Ectodermal cell (in vitro differentiated cells): ENCODE results near the gene TBXA2R.

Experiments used
- H3K27ac ChIP-seq: 2 replicates; pipeline ENCODE4 v1.7.0; 2013; ENCODE audit warnings: mild to moderate bottlenecking, low read depth, low read length; ENCODE audit not compliant: insufficient read depth, poor library complexity, severe bottlenecking
- H3K27me3 ChIP-seq: 2 replicates; pipeline ENCODE4 v1.7.0; 2013; ENCODE audit warnings: mild to moderate bottlenecking, low read length; ENCODE audit not compliant: insufficient read depth, control insufficient read depth, poor library complexity, severe bottlenecking
- H3K36me3 ChIP-seq: one replicate; pipeline ENCODE4 v1.7.0; 2013; ENCODE audit warnings: low read length; ENCODE audit not compliant: control insufficient read depth, insufficient read depth
- H3K4me1 ChIP-seq: one replicate; pipeline ENCODE4 v1.7.0; 2013; ENCODE audit warnings: low read length; ENCODE audit not compliant: control insufficient read depth, insufficient read depth
- H3K4me3 ChIP-seq: 2 replicates; pipeline ENCODE4 v1.7.0; 2013; ENCODE audit warnings: low read depth, low read length, control low read depth; ENCODE audit not compliant: insufficient read depth
- H3K9me3 ChIP-seq: 2 replicates; pipeline ENCODE4 v1.7.0; 2013; ENCODE audit warnings: mild to moderate bottlenecking, low read length, moderate library complexity; ENCODE audit not compliant: control insufficient read depth
- WGBS, 2 experiments: methylation state at CpG; one replicate each; pipeline ENCODE4 v1.1.7; 2013; ENCODE audit warnings: missing lambda C conversion rate in 2 of 2; 5-methylcytosine and 5-hydroxymethylcytosine counted together

Gene TBXA2R

DNA sequence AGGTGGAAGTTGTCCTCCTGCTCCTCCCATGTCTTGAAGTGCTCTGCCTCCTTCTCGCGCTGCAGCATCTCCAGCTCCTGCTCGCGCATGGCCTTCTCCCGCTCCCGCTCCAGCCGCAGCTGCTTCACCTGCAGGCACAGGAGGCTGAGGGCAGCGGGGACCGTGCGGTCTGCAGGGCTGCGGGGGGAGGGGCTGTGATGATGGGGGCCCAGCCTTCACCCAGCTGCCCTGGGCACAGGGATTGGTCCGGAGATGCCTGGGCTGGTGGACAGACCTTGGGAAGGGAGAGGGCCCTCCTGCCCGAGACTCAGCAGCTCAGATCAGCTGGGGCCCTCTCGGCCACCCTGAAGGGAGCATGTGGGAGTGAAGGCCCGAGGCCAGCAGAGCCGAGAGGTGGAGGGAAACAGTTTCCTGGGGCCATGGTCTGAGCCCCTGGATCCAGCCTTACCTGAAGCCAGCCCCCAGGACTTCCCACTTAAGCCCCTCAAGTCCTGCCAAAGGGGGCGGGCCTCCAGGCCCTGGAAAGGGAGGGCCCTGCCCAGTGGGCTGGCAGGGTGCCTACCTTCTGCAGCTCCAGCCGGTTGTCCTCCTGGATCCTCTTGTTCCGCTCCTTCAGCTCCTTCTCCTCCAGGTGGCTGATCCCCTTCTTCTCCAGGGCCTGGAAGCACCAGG, 13.6 kb upstream of the TBXA2R start:
- Histone ChIP-seq H3K36me3 (no peaks in the 10 kb centered on the region), H3K9me3 (no peaks in the 10 kb centered on the region), H3K4me3 (no peak overlapping the region), H3K4me1 (no peaks in the 10 kb centered on the region), H3K27me3 (no peaks in the 10 kb centered on the region), H3K27ac (no peak overlapping the region)
- WGBS, 2 experiments: 93 to 94% methylated on average over 19 of the region's 19 CpGs

DNA sequence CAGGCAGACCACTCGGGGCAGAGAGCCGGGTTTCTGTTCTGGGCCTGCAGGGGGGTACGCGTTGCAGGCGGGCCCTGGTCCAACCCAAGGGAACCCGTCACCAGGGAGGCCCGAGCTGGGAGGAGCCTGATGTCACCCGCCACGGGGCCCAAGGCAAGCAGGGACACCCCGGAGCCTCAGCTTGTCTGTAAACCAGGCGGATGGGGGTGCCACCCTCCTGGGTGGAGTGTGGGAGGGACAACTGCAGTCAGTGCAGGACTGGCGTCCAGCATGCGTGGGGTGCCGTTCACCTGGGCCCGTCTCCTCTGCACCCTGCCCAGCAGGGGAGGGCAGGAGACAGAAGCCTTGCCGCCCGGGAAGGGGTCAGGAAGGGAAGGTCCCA, 12.9 kb upstream of the TBXA2R start:
- 94 to 96% methylated on average over 17 of the region's 17 CpGs for WGBS, 2 experiments
- no peak overlapping the region for H3K27ac ChIP-seq
- no peaks in the 10 kb centered on the region for H3K9me3 ChIP-seq
- H3K27me3 ChIP-seq: no peaks in the 10 kb centered on the region
- no peaks in the 10 kb centered on the region for H3K36me3 ChIP-seq
- H3K4me1 ChIP-seq: no peaks in the 10 kb centered on the region
- no peak overlapping the region for H3K4me3 ChIP-seq

DNA sequence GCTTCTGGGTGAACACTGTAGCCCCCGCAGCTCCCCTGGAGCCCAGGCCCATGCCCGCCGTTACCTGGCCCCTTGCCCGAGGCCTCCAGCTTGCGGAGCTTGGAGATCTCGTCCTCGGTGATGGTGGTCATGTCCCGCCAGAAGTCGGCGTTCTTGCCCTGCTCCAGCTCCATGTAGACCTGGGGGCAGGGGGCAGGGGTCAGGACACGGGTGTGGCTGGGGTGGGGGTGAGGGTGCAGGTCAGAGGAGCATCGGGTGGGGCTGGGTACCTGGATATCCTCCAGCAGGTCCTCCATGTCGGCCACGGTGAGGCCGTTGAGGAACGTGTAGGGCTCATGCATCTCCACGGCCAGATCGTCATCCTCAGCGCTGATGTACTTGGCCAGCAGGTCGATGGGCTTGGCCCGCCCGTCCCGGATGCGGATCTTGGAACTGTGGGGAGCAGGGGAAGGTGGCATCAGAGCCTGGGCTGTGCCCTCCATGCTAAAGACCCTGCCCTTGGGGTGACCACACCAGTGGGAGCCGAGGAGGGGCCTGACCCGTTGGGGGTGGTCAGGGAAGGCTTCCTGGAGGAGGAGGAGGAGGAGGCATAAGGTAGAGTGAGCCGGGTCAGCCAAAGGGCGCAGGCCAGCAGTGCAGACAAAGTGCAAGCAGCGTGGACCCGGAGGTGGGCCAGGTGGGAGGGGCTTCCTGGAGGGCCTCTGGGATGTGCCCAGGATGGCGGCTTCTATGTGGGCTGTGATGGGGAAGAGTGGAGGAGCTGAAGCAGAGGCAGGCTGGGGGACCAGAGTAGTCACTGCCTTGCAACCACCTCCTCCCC, 12.3 kb upstream of the TBXA2R start:
- WGBS, 2 experiments: 96% methylated on average over 31 of the region's 31 CpGs
- no peaks in the 10 kb centered on the region for H3K4me1 ChIP-seq
- H3K27me3 ChIP-seq: no peaks in the 10 kb centered on the region
- no peak overlapping the region for H3K4me3 ChIP-seq
- no peak overlapping the region for H3K27ac ChIP-seq
- H3K9me3 ChIP-seq: no peaks in the 10 kb centered on the region
- H3K36me3 ChIP-seq: no peaks in the 10 kb centered on the region

DNA sequence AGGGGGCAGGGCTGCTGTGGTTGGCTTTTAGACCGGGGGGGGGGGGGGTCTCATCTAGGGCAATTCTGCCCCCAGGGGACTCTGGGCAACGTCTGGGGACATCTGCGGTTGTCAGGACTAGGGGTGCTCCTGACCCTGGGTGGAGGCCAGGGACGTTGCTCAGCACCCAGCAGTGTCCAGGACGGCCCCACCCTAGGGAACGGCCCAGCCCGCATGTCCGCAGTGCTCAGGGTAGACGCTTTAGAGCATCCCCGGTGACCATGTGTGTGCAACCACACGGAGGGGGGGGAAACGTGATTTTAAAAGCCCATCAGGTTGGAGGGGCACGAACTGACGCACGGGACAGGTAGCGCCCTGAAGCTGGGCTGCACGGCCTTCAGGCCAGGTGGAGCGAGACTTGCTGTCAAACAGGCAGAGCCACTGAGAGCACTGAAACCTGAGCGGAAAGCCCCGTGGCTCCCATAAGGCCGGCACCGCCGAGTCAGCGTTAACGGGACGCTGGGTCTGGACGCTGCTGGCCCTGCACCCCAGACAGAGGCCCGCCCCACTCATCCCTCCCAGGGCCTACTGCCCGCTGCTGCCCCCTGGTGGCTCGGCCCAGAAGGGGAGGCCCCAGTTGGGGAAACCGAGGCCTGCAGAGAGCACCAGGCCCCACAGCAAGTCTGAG, 11.6 kb upstream of the TBXA2R start:
- Histone ChIP-seq H3K9me3 (no peaks in the 10 kb centered on the region), H3K27me3 (no peaks in the 10 kb centered on the region), H3K4me1 (no peaks in the 10 kb centered on the region), H3K36me3 (no peaks in the 10 kb centered on the region), H3K4me3 (no peak overlapping the region), H3K27ac (no peak overlapping the region)
- 79% methylated on average over 31 of the region's 31 CpGs for WGBS, 2 experiments

DNA sequence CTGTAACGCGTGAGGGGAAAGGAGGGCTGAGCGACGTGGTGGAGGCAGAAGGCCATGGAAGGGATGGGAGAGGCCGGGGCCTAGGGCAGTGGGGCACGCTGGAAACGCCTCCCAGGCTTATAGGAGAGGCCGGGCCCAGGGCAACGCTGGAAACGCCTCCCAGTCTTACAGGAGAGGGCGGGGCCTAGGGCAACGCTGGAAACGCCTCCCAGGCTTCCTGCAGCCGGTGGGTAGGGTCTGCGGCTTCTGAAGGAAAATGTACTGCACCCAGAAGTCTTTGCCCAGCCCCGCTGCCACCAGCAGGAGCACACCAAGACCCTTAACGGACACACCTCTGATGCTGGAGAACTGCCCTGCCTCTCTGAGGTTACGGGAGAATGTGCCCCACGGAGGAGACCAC, 10.8 kb upstream of the TBXA2R start:
- no peaks in the 10 kb centered on the region for H3K27me3 ChIP-seq
- H3K9me3 ChIP-seq: no peaks in the 10 kb centered on the region
- H3K36me3 ChIP-seq: no peaks in the 10 kb centered on the region
- H3K27ac ChIP-seq: no peak overlapping the region
- no peak overlapping the region for H3K4me3 ChIP-seq
- H3K4me1 ChIP-seq: no peaks in the 10 kb centered on the region
- 79 to 81% methylated on average over 19 of the region's 19 CpGs for WGBS, 2 experiments

DNA sequence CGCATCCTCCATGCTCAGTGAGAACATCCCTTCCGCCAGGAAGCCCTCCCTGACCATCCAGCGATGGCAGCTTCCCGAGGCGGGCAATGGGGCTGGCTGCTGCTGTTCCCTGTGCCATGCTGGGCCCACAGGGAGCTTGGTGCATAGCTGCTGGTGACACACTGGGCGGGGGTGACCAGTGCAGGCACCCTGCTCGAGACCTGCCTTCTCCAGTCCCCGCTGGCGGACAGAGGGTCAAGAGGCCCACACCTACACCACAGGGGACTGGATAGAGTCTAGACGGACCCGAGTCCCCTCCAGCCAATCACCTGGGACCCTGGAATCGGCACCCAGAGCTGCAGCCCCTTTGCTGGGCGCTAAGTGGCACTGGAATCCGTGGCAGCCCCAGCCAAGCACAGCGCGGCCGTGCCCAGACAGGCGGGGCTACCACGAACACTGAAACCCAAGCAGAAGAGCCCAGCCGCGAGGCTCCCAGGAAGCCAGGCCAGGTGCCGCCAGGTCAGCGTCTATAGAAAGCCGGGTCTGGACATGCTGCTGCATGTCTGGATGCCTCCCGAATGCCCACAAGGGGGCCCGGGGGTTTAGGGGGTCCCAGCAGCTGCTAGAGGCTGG, 9.0 kb upstream of the TBXA2R start:
- H3K4me3 ChIP-seq: no peak overlapping the region
- WGBS, 2 experiments: 93 to 95% methylated on average over 26 of the region's 26 CpGs
- no peak overlapping the region for H3K27ac ChIP-seq
- H3K9me3 ChIP-seq: no peaks in the 10 kb centered on the region
- H3K36me3 ChIP-seq: peaks cover 6% of the 10 kb centered on the region
- no peaks in the 10 kb centered on the region for H3K27me3 ChIP-seq
- no peaks in the 10 kb centered on the region for H3K4me1 ChIP-seq

DNA sequence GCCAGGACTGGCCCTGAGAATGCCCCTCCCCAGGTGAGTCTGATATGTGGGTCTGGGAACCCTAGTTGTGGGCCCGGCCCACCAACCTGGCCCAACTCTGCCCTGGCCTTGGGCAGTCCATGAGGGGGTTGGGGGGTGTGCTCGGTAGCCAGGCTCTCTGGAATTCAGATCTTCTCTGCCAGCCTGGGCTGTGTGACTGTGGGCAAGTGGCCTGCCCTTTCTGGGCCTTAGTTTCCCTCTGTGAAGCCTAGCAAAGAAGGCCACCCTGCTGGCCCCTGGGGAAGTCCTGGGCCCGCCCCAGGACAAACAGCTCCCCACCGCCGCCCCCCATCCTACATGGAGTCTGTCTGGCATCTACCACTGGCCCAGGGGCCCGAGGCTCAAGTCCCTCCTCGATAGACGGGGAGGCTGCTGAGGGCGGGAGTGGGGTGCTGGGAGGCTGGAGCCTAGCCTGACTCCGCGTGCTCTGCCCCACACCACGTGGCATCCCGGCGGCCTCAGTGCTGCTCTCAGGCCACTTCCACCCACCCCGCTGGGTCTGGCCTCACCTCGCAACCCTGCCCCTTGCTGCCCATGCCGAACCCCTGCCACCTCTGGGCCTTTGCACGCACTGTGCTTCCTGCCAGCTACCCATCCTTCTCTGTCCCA, 8.3 kb upstream of the TBXA2R start:
- peaks cover 8% of the 10 kb centered on the region for H3K36me3 ChIP-seq
- no peak overlapping the region for H3K27ac ChIP-seq
- H3K4me1 ChIP-seq: no peaks in the 10 kb centered on the region
- no peaks in the 10 kb centered on the region for H3K27me3 ChIP-seq
- no peaks in the 10 kb centered on the region for H3K9me3 ChIP-seq
- WGBS, 2 experiments: 91 to 92% methylated on average over 17 of the region's 18 CpGs
- no peak overlapping the region for H3K4me3 ChIP-seq

DNA sequence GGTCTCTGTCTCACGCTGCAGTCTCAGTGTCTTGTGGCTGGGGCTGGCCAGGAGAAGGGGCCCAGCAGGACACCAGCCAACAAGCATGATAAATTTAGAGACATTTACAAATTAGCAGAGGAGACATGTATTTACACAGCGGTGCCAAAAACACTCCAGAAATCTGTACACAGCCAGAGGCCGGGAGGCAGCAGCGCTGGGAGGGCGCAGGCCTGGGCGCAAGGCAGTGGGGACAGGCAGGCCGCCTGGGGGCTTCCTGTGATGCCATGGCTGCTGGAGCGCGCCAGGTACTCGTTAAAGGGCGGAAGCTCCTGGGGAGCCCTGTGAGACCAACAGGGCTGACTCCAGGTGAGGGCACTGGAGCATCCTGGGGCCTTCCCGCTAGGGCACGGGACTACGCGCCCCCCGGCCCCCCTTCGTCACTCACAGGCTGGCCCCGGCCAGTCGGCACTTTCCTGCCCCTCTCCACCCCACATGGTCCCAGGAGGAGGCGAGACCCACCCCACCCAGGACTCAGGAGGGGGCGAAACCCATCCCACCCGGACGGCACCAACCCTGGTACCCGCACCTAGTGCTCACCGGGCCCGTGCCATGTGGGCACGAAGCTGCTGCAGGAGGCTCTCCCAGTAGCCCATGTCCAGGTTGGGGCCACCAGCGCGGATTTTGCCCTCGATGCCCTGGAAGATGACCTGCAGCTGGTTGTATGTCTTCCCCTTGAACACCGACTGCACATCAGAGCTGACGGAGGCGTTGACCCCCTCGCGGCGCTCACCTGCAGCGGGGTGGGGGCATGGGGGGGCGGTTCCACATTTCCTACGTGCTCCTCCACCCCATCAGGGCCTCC, 7.4 kb upstream of the TBXA2R start:
- Histone ChIP-seq H3K4me3 (no peak overlapping the region), H3K27me3 (no peaks in the 10 kb centered on the region), H3K36me3 (peaks cover 11% of the 10 kb centered on the region), H3K9me3 (no peaks in the 10 kb centered on the region), H3K27ac (no peak overlapping the region), H3K4me1 (no peaks in the 10 kb centered on the region)
- WGBS, 2 experiments: 94% methylated on average over 39 of the region's 39 CpGs

DNA sequence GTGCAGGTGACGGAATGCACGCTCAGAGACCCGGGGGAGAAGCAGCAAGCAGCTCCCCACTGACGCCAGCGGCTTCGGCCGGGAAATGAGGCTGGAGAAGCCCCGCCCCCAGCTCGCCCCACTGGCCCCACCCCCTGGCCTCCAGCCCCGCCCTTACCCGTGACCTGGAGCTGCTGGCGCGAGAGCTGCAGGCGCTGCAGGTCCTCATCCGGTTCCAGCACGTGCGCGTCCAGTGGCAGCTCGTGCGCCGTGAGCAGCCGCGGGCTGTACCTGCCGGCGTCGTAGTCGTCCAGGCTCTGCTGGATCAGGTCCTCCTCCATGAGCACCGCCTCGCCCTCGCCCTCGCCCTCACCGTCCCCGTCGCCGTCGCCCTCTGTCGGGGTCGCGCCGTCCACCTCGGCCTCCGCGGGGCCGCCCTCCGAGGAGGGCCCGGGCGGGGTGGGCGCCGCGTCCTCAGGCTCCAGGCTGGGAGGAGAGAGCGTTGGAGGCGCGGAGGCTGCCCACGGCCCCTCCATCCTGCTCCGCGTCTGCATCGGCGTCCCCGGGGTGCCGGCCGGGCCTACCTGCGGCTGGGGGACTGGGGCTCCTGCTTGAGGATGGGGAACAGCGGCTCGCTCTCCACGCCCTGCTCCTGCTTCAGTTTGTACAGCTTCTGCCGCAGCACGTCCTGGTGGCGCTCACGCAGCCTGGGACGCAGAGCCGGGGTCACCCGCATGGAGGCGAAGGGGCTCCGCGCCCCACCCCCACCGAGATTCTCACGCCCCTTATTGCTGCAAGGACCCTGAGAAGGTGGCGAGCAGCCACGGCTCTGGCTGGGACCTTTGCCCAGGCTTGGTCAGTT, 6.4 kb upstream of the TBXA2R start:
- H3K4me1 ChIP-seq: peaks cover 3% of the 10 kb centered on the region
- H3K4me3 ChIP-seq: no peak overlapping the region
- WGBS, 2 experiments: 88 to 89% methylated on average over 79 of the region's 79 CpGs
- H3K9me3 ChIP-seq: no peaks in the 10 kb centered on the region
- no peak overlapping the region for H3K27ac ChIP-seq
- H3K36me3 ChIP-seq: peaks cover 11% of the 10 kb centered on the region
- peaks cover under 1% of the 10 kb centered on the region for H3K27me3 ChIP-seq
